Stimulated activated CD8-positive, alpha-beta memory T cell treated with anti-CD3 and anti-CD28 coated beads, Interleukin-2, amount 100 ng/mL, for 1 hour (primary cell): ENCODE data around the gene EFCAB6.

ENCODE experiments used
- DNase-seq, 2 donors: peaks; one replicate each; pipeline ENCODE4 v3.0.0-alpha.2; 2020; ENCODE audit warnings: low read depth in 2 of 2

Gene EFCAB6

DNA sequence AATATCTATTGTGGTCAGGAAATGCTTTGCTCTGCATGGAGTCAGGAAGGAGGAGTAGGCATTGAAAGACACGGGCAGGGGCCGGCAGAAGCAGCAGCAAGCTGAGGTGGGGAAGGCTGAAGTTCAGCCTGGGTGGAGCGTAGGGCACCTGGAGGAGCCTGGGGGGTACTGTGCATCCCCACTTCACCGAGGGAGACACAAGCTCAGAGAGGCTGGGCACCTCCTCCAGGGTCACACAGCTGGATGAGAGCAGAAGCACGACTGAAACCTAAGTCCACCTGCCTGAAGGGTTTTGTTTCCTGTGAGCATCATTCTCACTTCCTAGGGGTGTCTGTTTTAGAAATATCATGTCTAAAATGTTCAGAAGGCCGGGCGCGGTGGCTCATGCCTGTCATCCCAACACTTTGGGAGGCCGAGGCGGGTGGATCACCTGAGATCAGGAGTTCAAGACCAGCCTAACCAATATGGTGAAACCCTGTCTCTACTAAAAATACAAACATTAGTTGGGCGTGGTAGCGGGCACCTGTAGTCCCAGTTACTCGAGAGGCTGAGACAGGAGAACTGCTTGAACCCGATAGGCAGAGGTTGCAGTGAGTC, 262.0 kb downstream of the EFCAB6 start:
- no peak for DNase-seq

DNA sequence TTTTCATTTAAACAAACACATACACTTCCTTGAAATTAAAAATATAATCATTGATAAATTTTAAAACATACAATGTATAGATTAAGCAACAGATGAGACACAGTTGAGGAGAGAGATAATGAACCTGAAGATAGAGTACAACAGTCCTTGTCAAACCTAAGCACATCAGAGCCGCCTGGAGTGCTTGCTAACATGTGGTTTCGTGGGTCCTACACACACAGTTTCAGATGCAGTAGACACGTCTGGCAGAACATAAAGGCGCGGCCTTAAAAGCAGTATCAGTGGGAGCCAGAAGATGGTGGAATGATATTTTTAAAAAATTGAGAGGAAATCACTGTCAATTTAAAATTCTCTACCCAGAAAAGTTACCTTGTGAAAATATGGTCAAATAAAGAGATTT, 265.9 kb downstream of the EFCAB6 start:
- no peak for DNase-seq

DNA sequence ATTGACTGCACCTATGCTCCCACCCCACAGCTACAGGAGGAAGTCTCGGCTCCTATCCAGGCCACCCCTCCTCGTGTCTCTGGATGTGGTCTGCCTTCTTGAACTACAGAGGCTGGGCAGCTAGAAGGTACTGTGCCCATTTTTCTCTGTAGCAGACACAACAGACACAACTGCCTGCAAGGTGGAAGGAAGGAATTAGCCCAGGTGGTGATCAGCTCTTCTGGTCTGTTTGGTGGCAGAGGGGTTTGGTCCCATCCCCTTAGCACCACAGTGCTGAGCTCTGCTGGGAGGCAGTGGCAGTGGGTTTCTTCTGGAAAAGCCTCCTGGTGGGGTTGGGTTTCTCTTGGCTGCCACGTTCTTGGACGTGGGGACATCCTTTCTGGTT, 267.8 kb downstream of the EFCAB6 start:
- DNase-seq, result no peak

DNA sequence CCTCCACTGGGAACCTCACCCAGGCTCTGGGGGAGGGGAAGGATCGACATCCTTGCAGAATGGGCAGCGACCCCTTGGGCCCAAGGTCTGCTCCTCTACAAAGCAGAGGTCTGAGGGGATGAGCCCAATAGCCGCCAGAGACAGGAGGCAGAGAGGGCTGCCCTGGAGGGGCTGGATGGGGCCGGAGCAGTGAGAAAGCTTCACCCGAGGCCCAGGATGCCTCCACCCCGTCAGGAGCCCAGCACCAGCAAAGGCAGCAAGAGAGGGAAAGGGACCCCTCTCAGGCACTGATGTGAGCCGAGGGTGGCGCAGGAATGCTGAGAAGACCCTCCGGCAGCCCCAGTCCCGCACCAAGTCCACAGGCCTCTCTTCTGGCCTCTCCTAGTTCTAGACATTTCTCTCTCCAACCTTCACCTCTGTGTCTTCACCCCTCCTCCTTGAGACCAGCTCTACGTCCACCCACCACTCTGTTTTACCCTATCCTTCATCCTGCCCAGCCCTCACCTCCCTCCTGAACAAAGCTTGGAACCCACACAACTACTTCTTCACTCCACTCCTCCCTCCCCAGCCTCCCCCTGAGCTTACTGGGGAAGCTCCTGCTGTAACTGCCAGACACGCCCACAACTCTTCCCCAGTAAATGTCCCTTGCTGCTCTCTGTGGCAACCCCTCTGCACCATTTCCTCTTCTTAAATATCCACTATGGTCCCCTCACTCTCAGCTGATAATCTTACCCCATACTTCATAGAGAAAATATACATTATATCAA, 268.4 kb downstream of the EFCAB6 start:
- DNase-seq, result no peak

DNA sequence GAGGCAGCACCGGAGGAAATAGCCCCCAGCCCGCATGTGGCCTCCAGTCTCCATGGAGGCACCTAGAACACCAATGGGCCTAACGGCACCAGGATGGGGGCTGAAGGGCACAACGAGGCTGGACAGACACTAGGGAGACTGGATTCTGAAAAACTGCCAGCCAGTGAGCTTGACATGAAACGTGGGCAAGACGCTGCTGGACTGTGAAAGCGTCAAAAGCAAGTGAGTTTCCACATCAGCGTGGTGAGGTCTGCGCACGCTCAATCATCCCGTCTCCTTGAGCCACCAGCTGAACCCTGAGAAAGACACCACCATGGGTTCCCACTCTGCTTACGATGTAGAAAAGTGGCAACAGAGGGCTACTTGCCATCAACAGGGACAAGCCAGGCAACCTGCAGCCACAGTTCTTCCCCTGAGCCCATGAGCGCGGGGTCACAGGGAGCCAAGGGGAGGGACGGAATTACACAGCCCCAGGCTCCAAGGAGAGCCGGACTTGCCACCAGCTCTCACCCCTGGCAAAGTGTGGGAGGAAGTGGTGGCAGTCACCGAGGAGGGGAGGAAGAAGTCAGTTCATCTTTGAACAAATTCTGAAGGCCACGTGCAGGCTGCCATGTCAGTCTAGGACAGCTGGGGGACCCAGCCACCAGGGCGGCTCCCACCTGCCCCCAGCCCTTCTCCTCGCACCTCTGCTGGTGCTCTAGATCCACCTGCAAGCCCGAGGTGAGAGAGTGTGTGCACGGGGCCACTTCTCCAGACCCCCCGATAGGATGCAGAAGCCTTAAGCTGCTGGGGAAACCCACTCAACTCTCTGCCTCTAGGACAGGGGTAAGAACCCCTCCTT, 269.2 kb downstream of the EFCAB6 start:
- DNase-seq, result no peak

DNA sequence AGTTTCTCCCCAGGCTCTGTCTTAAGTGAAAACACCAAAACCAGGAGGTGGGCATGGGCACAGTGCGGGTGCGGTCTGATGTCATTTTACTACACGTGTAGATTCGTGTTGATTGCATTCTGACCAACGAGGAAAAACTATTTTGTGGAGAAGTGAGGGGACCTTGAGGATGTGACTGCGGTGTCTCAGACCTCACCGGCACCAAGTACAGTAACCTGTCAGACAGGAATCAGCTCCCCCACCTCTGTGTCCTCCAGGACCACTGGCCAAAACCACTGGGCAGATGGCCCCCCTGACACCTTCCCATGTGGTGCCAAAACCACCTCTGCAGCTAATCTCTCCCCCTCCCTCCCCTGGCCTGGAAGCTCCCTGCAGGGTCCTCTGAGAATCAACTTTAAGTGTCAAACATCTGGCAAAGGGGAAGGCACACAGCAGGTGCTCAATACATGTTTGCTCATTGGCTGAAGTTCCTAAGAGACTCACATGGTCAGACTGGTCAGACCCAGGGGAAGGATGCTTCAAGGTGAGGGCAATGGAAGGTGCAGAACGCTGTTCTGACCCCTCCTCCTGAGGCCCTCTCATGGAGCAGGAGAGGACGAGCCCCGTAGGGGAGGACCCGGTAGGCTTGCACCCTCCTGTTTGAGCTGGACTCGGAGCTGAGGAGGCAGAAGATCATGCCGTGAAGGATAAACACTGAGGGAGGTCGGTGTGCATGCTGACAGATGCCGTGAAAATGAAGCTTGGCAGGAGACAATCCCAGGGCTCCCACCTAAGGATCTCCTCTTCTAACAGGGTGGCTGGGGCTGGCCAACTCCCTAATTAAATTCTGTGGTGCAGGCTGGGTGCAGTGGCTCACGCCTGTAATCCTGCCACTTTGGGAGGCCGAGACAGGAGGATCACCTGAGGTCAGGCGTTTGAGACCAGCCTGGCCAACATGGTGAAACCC, 270.4 kb downstream of the EFCAB6 start:
- DNase-seq, result no peak

DNA sequence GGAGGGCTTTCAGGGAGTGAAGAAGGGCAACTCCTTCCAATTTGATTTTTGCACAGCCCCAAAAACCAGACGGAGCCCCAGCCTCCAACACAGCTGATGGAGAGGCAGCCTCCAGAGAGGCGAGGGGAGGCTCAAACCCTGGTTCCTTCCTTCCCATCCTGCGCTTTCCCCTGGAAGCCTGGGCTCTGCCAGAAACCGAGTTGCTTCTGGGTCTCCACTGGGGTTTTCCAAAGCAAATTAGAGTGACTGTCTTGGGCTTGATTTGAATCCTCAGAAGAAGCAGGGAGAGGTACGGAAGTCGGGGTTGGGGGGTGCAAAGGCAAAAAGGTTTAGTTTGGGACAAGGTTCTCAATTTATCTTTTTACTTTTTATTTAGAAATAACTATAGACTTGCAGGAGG, 271.1 kb downstream of the EFCAB6 start:
- no peak for DNase-seq

DNA sequence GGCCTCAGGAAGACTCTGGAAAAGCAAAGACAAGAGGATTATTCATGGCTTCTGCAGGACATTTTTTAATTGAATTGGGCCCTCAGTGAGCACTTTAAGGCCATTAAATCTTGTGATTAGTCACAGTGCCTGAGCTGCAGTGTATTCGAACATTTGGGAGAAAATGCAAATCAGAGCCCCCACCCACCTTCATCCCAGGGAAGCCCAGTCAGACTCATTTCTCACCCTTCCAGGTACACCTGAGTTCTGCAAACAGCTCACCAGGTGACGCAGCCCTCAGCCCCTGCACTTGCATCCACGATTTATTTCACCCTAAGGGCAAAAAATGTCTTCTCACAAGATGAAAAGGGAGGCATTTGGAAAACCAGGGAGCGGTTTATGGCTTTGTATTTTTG, 271.6 kb downstream of the EFCAB6 start:
- no peak for DNase-seq

DNA sequence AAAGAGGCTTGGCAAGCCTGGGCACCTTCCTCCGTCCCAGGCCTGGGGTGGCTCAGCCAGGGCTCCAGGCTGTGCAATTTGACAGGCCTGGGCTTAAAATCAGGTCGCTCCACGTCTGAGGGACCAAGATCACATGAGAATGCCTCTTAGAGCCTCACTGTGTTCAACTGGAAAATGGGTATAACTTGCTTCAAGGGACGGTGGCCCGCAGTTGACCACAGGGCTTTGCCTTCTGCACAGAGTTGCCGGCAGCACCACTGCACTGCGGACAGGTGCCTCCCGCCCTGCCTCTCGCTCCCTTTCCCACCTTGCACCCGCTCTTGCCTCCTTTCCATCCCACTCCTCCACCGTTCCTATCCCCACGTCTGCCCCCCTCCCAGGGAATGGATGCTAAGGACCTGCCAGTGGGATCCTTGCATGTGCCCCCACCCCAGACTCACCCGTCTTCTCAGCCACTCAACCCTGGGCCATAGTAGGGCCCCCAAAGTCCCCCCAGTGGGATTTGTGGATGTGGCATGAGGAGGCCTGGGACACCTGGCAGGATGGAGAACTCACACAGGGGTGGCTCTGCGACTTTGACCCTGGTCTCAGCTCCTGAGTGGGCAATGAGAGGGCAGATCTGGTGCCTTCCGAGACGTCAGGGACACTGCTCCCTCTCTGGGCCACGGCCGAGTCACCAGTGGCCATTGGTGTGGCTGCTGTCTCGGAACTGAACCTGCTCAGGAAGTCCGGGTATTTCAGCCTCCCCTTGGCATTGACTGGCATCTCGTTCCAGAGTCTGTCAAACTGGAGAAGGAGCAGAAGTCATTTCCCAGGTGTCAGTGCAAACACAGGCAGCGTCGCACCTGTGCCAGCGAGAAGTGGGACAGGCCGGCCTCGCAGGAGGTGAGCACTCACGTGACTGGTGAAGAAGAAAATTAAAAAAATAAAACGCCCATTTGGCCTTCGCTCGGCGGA, 272.3 kb downstream of the EFCAB6 start:
- DNase-seq, result no peak

DNA sequence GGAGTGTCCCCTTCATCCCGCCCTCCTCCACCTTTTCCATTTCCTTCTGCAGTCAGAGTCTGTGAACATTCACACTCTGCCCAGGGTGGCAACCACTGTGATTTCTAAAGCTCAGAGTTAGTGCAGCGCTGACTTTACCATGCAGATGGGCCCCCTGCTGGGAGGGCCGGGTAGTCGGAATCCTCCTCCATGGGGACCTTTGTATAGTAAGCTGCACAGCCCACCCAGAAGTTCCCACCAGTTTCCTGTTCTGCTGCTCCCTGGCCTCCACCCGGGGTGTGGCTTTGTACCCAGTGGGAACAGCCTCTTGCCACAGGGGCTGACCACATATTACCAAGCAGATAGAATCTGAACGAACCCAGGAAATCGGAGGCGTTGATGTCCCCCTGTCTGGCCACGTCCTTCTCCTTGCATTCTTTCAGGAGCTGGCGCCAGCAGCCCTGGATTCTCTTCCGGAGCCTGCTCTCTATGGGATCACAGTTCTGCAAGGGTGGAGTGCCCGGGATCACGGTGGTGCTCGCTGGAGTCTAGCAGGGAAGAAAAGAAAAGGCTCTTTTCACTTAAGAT, 275.0 kb downstream of the EFCAB6 start:
- no peak for DNase-seq

DNA sequence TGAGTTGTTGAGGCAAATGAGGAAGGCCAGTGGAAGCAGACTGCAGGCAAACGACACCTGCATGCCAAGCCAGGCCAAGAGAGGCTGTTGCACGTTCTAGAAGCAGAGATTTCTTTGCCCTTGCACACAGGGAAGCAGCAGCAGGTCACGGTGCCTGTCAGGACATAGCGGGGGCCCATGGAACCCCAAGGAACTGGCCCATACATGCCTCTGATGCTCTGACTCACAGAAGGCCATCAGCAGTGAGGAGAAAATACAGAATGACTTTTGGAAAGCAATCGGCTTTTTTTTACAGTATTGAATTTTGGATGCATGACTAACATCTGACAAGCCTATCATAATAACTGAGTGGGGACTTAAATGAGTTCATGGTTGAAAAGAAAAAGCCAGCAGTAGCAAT, 276.4 kb downstream of the EFCAB6 start:
- DNase-seq, result no peak

DNA sequence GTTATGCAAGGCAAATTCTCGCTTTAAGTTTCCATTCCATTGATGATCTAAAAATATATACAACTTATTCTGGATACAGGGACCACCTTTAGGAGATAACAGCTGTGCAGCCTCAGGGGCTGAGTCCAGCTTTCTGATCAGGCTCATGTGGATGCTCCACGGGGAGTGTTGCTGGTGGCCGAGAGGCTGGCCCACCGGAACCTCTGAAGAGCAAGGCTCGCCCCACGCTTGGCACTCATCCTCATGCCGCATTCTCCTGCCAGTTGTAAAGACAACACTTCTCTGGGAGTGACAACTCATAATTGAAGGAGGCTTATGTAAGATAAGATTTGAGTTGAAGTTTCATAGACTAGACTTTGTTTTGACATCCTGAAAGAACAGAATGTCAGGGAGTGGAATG, 276.8 kb downstream of the EFCAB6 start:
- DNase-seq, result no peak

DNA sequence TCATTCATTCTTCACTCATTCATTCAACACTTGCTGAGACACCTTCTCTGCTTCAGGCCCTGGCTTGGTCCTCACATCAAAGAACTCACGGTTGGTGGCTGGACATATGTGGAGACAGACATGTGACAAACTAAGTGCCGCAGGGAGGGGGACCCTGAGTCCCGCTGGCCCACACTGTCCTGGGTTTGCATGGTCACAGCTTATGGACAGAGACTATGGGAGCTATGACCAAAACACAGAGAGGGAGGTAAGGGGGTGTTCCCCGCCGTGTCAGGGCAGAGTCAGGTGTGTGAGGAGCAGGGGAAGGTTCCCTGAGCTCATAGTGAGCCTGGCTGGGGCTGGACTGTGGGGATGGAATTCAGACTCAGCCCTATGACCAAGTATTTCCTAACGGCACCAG, 277.2 kb downstream of the EFCAB6 start:
- no peak for DNase-seq

DNA sequence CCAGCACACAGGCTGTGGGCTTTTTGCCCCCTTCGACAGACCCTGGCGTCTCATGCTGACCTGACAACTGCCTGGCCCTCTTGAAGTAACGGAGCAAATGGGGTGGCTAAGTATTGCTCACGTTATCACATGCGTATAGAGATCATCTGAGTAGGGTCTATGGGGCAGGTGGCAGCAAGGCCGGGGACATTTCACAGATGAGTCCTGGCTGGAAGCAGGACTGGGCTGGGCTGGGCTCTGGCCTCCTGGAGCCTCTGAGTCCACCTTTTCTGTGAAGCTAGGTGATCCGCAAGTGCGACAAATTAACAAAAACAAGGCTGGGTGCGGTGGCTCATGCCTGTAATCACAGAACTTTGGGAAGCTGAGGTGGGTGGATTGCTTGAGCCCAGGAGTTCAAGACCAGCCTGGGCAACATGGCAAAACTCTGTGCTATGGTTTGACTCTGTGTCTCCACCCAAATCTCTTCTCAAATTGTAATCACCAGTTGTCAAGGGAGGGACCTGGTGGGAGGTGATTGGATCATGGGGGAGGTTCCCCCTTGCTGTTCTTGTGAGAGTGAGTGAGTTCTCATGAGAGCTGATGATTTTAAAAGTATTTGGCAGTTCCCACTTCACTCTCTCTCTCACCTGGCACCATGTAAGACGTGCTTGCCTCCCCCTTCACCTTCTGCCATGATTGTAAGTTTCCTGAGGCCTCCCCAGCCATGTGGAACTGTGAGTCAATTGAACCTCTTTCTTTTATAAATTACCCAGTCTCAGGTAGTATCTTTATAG, 278.3 kb downstream of the EFCAB6 start:
- DNase-seq, result no peak

DNA sequence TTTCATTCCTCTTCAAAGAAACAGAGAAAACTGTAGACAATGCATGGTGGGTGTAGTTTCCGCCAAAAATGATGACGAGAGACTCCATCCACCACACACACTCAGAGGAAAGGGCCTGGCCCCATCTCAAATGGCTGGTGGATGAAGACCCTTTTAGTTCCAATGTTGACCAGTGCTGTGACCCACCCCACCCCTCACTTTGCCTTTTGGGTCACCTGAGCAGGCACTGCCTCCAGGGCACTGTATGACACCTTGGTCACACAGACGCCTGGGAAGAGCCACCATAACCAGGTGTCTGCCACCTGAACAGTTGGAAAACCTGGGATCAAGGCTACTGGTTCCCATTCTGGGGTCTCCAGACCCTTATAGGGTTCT, 279.0 kb downstream of the EFCAB6 start:
- no peak for DNase-seq

DNA sequence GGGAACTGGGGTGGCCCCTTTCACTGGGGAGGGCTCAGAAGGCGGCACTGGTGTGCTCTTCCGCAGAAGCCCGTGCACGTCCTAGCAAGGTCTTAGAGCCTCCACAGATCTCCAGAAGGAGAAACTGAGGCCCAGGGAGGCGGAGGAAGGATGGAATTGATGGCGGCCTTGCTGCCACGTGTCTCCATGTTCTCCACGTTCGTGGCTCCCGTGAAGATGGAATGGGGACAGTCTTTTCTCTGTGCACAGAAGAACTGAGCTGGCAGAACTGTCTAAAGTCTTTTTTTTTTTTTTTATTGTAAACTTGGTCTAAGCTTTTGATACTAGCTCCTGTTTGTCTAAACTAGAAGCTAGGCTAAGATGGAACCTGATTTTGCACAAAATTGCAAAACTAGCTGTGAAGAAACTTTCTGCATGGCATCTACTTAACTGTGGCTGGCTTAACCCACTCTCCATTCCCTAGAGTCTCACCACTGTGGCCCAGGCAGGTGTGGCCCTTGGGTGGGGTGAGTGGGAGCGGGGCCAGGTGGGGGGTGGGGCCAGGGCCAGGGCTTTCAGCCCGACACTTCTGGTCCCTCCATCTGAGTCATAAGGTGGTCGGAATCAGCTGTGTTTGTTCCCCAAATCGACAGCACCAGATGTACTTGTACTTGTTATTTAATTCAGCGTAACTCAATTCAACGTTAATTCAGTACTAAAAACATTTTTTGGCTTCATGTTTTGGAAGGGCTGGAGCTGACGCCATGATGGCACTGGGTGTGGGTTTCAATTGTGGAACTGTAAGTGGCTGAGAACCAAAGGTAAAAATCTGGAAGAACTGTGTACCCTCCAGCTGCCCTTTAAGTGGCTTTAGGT, 279.6 kb downstream of the EFCAB6 start:
- DNase-seq, result no peak

DNA sequence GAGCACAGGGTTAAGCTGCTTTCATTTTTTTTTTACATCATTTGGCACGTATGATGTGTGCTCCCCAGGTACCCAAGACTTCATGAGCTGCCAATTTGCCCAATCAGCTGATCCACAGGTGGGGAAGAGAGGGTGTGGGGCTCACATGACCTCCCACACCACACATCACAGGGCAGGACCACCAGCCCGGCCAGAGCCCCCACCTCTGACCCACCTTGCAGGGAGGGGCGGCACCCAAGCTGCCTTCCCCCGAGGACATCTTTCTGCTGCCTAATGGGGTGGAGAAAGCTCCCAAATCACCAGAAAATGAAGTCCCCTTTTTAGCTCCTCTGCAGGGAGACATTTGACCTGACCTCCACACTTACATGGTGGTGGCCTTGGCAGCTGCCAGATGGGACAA, 280.5 kb downstream of the EFCAB6 start:
- DNase-seq, result no peak

DNA sequence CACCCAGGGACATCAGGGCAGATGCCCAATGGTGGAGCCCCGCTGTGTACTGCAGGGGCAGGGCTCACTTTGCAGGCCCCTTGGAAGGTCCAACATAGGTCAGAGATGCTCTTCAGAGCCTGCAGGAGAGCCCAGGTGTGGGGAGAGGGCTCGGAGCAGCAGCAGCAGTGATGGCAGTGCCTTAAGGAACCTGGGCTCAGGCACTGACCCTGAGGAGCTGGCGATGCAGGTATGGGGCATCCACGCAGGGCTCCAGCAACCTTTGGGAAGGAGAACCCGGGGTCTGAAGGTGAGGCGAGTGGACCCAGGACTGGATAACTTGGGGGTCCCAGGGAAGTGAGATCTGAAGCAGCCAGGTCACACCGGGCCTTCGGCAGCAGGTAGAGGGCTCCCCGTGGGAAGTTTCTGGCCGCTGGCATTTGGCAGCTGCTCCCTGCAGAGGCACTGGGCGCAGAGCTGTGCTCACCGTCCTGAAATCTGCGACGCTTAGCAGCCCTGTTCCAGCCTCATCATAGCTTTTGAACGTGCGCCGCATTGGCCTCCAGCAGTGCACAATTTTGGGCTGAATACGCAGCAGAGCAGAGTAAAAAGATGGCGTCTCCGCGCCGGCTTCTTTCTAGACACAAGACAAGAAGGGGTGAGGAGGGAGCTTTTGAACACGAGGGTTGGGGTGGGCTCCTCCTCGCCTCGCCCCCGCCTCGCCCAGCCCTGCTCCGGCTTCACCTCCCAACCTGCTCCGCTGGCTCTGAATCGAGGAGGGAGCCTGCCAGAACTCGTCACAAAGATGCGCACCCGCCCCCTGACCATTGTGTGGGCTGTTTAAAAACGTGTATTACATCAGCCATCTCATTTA, 281.5 kb downstream of the EFCAB6 start:
- DNase-seq, result no peak
